SK-N-SH treated with all-trans-retinoic acid at 6 μM for 48 hours (cell line): Measurements from ENCODE around the gene KLHL15.

Experiments used
- ATAC-seq: fragments of 200-7000 bp; cut with Tn5 transposase; 3 replicates; pipeline ENCODE4 v1.9.1; 2020; ENCODE audit warnings: mild to moderate bottlenecking, moderate library complexity
- BACH2 ChIP-seq: fragments of 250-450 bp; sonication (Bioruptor Pico); IDR thresholded peaks from 2 replicates; pipeline ENCODE4 v1.9.0; 2021; ENCODE audit warnings: mild to moderate bottlenecking, borderline replicate concordance
- CSDC2 ChIP-seq: fragments of 250-450 bp; sonication (Bioruptor Pico); IDR thresholded peaks from 2 replicates; pipeline ENCODE4 v1.5.0; 2020; ENCODE audit warnings: mild to moderate bottlenecking, moderate library complexity
- CSRNP3 ChIP-seq: fragments of 250-450 bp; sonication (Bioruptor Pico); IDR thresholded peaks from 2 replicates; pipeline ENCODE4 v1.5.1; 2021; ENCODE audit warnings: mild to moderate bottlenecking, moderate library complexity
- ESRRG ChIP-seq: fragments of 250-450 bp; sonication (Bioruptor Pico); IDR thresholded peaks from 2 replicates; pipeline ENCODE4 v1.6.1; 2021; ENCODE audit warnings: mild to moderate bottlenecking
- GLIS3 ChIP-seq: fragments of 250-450 bp; sonication (Bioruptor Pico); IDR thresholded peaks from 2 replicates; pipeline ENCODE4 v1.5.0; 2020; ENCODE audit warnings: mild to moderate bottlenecking, moderate library complexity
- ISL1 ChIP-seq: fragments of 250-450 bp; sonication (Bioruptor Pico); IDR thresholded peaks from 2 replicates; pipeline ENCODE4 v2.1.2; 2022; ENCODE audit warnings: mild to moderate bottlenecking, moderate library complexity
- OSR1 ChIP-seq: fragments of 250-450 bp; sonication (Bioruptor Pico); IDR thresholded peaks from 2 replicates; pipeline ENCODE4 v1.8.0; 2022; ENCODE audit warnings: moderate library complexity, mild to moderate bottlenecking, inconsistent platforms
- PATZ1 ChIP-seq: fragments of 250-450 bp; sonication (Bioruptor Pico); IDR thresholded peaks from 2 replicates; pipeline ENCODE4 v1.8.0; 2020; ENCODE audit warnings: mild to moderate bottlenecking, moderate library complexity, borderline replicate concordance
- PPARA ChIP-seq: fragments of 250-450 bp; sonication (Bioruptor Pico); IDR thresholded peaks from 2 replicates; pipeline ENCODE4 v1.5.0; 2020; ENCODE audit warnings: mild to moderate bottlenecking, borderline replicate concordance
- RARB ChIP-seq: fragments of 250-450 bp; sonication (Bioruptor Pico); IDR thresholded peaks from 2 replicates; pipeline ENCODE4 v1.8.0; 2021; ENCODE audit warnings: mild to moderate bottlenecking, moderate library complexity
- SNAI2 ChIP-seq: fragments of 250-450 bp; sonication (Bioruptor Pico); IDR thresholded peaks from 2 replicates; pipeline ENCODE4 v1.5.0; 2020; ENCODE audit warnings: mild to moderate bottlenecking, moderate library complexity
- TCF4 ChIP-seq: fragments of 250-450 bp; sonication (Bioruptor Pico); IDR thresholded peaks from 2 replicates; pipeline ENCODE4 v1.8.0; 2021; ENCODE audit warnings: mild to moderate bottlenecking, moderate library complexity, borderline replicate concordance
- TOX ChIP-seq: fragments of 250-450 bp; sonication (Bioruptor Pico); IDR thresholded peaks from 2 replicates; pipeline ENCODE4 v1.8.0; 2021; ENCODE audit warnings: mild to moderate bottlenecking, moderate library complexity, borderline replicate concordance
- ZC3H10 ChIP-seq: fragments of 250-450 bp; sonication (Bioruptor Pico); IDR thresholded peaks from 2 replicates; pipeline ENCODE4 v1.5.1; 2021; ENCODE audit warnings: mild to moderate bottlenecking, moderate library complexity
- ZFP3 ChIP-seq: fragments of 250-450 bp; sonication (Bioruptor Pico); IDR thresholded peaks from 2 replicates; pipeline ENCODE4 v1.5.0; 2020; ENCODE audit warnings: mild to moderate bottlenecking, moderate library complexity
- ZFP30 ChIP-seq: fragments of 450-650 bp; formaldehyde crosslinking; IDR thresholded peaks from 2 replicates; pipeline ENCODE4 v1.5.0; 2022; ENCODE audit warnings: mild to moderate bottlenecking, moderate library complexity
- ZNF70 ChIP-seq: fragments of 450-650 bp; formaldehyde crosslinking; IDR thresholded peaks from 2 replicates; pipeline ENCODE4 v1.5.0; 2020; ENCODE audit warnings: mild to moderate bottlenecking, moderate library complexity
- ZNF8 ChIP-seq: fragments of 450-650 bp; formaldehyde crosslinking; IDR thresholded peaks from 2 replicates; pipeline ENCODE4 v1.5.0; 2020; ENCODE audit warnings: mild to moderate bottlenecking, moderate library complexity
- TF ChIP-seq, protein P1 (sequence below): fragments of 250-450 bp; sonication (Bioruptor Pico); IDR thresholded peaks from 2 replicates; pipeline ENCODE4 v1.8.0; 2021; ENCODE audit warnings: low read depth, mild to moderate bottlenecking, moderate library complexity, borderline replicate concordance
- TF ChIP-seq, protein P2 (sequence below): fragments of 250-450 bp; sonication (Bioruptor Pico); IDR thresholded peaks from 2 replicates; pipeline ENCODE4 v1.5.1; 2020; ENCODE audit warnings: low read depth, mild to moderate bottlenecking, moderate library complexity
- TF ChIP-seq, protein P3 (sequence below): fragments of 250-450 bp; sonication (Bioruptor Pico); IDR thresholded peaks from 2 replicates; pipeline ENCODE4 v1.5.0; 2020; ENCODE audit warnings: mild to moderate bottlenecking, moderate library complexity

KLHL15 gene

GRCh38 chrX:24002167-24002566 lies 24.8 kb downstream of the KLHL15 start:
- TF ChIP-seq GLIS3 (CRISPR knock-in tag) (no peak), CSRNP3 (CRISPR knock-in tag) (no peak), TCF4 (CRISPR knock-in tag) (no peak), PPARA (CRISPR knock-in tag) (no peak), ESRRG (CRISPR knock-in tag) (no peak), ZNF8 (CRISPR knock-in tag) (no peak), ISL1 (CRISPR knock-in tag) (no peak), OSR1 (CRISPR knock-in tag) (no peak), BACH2 (CRISPR knock-in tag) (no peak), RARB (CRISPR knock-in tag) (no peak), ZFP30 (CRISPR knock-in tag) (no peak)
- TF ChIP-seq, protein P1, sequence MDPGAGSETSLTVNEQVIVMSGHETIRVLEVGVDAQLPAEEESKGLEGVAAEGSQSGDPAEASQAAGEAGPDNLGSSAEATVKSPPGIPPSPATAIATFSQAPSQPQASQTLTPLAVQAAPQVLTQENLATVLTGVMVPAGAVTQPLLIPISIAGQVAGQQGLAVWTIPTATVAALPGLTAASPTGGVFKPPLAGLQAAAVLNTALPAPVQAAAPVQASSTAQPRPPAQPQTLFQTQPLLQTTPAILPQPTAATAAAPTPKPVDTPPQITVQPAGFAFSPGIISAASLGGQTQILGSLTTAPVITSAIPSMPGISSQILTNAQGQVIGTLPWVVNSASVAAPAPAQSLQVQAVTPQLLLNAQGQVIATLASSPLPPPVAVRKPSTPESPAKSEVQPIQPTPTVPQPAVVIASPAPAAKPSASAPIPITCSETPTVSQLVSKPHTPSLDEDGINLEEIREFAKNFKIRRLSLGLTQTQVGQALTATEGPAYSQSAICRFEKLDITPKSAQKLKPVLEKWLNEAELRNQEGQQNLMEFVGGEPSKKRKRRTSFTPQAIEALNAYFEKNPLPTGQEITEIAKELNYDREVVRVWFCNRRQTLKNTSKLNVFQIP (CRISPR knock-in tag): no peak
- TF ChIP-seq, protein P2, sequence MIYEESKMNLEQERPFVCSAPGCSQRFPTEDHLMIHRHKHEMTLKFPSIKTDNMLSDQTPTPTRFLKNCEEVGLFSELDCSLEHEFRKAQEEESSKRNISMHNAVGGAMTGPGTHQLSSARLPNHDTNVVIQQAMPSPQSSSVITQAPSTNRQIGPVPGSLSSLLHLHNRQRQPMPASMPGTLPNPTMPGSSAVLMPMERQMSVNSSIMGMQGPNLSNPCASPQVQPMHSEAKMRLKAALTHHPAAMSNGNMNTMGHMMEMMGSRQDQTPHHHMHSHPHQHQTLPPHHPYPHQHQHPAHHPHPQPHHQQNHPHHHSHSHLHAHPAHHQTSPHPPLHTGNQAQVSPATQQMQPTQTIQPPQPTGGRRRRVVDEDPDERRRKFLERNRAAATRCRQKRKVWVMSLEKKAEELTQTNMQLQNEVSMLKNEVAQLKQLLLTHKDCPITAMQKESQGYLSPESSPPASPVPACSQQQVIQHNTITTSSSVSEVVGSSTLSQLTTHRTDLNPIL (CRISPR knock-in tag): no peak
- TF ChIP-seq, protein P3, sequence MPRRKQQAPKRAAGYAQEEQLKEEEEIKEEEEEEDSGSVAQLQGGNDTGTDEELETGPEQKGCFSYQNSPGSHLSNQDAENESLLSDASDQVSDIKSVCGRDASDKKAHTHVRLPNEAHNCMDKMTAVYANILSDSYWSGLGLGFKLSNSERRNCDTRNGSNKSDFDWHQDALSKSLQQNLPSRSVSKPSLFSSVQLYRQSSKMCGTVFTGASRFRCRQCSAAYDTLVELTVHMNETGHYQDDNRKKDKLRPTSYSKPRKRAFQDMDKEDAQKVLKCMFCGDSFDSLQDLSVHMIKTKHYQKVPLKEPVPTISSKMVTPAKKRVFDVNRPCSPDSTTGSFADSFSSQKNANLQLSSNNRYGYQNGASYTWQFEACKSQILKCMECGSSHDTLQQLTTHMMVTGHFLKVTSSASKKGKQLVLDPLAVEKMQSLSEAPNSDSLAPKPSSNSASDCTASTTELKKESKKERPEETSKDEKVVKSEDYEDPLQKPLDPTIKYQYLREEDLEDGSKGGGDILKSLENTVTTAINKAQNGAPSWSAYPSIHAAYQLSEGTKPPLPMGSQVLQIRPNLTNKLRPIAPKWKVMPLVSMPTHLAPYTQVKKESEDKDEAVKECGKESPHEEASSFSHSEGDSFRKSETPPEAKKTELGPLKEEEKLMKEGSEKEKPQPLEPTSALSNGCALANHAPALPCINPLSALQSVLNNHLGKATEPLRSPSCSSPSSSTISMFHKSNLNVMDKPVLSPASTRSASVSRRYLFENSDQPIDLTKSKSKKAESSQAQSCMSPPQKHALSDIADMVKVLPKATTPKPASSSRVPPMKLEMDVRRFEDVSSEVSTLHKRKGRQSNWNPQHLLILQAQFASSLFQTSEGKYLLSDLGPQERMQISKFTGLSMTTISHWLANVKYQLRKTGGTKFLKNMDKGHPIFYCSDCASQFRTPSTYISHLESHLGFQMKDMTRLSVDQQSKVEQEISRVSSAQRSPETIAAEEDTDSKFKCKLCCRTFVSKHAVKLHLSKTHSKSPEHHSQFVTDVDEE: no peak
- no peak for ATAC-seq

GRCh38 chrX:23999671-24000070 lies 27.3 kb downstream of the KLHL15 start:
- TF ChIP-seq PPARA (CRISPR knock-in tag) (no peak), OSR1 (CRISPR knock-in tag) (no peak), TCF4 (CRISPR knock-in tag) (no peak), TOX (CRISPR knock-in tag) (no peak), ZNF70 (CRISPR knock-in tag) (no peak), ZNF8 (CRISPR knock-in tag) (no peak), CSRNP3 (CRISPR knock-in tag) (no peak), PATZ1 (CRISPR knock-in tag) (no peak), ZFP3 (no peak), BACH2 (CRISPR knock-in tag) (no peak), CSDC2 (CRISPR knock-in tag) (no peak), SNAI2 (CRISPR knock-in tag) (no peak), ZFP30 (CRISPR knock-in tag) (no peak), ZC3H10 (CRISPR knock-in tag) (no peak), GLIS3 (CRISPR knock-in tag) (no peak), ISL1 (CRISPR knock-in tag) (no peak), ESRRG (CRISPR knock-in tag) (no peak)
- TF ChIP-seq, protein P3: no peak
- TF ChIP-seq, protein P2 (CRISPR knock-in tag): no peak
- TF ChIP-seq, all 23 proteins: peak for 0

More at GRCh38 chrX:23999671-24000070, 27.3 kb downstream of the KLHL15 start:
- no peak for ATAC-seq
